B cell (primary cell): ENCODE data around the gene GPRIN2. TPM values are rescaled to one million over a fixed set of nuclear protein-coding genes. Genes with fewer than 3 reads are reported as not detected.

Experiments
- ATAC-seq: fragments of 200-7000 bp; cut with Tn5 transposase; one replicate; pipeline ENCODE4 v1.10.0; 2021; ENCODE audit warnings: low read depth, mild to moderate bottlenecking, moderate number of reproducible peaks, moderate library complexity
- CTCF ChIA-PET: fragments of 350-600 bp; sonication (Branson Sonifier 250); formaldehyde crosslinking; loops from one replicate; lab custom pipeline; 2021; ENCODE audit warnings: antibody characterized with exemption, inconsistent platforms; lab: Charles Lee
- POLR2A ChIA-PET: fragments of 350-600 bp; sonication (Branson Sonifier 250); formaldehyde crosslinking; loops from one replicate; lab custom pipeline; 2021; ENCODE audit warnings: antibody characterized with exemption; lab: Charles Lee
- DNase-seq: peaks from one replicate; pipeline ENCODE4 v3.0.0; 2013
- H2AFZ ChIP-seq: 2 replicates; pipeline ENCODE4 v1.6.1; 2012; ENCODE audit warnings: mild to moderate bottlenecking, low read depth, low read length; ENCODE audit not compliant: insufficient read depth, poor library complexity, severe bottlenecking
- H3K27ac ChIP-seq, 2 donors: 1 replicate in 1 of 2; 2 replicates in 1 of 2; pipeline ENCODE4 v1.5.1; 2012 to 2013; ENCODE audit warnings: low read length in 2 of 2, mild to moderate bottlenecking in 2 of 2, moderate library complexity in 1 of 2
- H3K27me3 ChIP-seq, 4 experiments: fragments of 200-600 bp in 1 of 4; sonication (generic) in 1 of 4; replicated peaks in 1 of 4; 1 replicate in 2 of 4; 2 replicates in 2 of 4; pipeline versions ENCODE4 v1.6.1 to v1.7.0; 2013 to 2016; ENCODE audit warnings: low read length in 3 of 4, mild to moderate bottlenecking in 2 of 4, mixed read lengths in 1 of 4, moderate library complexity in 1 of 4; ENCODE audit not compliant: insufficient read depth in 4 of 4, control insufficient read depth in 3 of 4; ENCODE audit errors: control extremely low read depth in 1 of 4
- H3K36me3 ChIP-seq, 2 experiments: replicated peaks in 1 of 2; 1 replicate in 1 of 2; 2 replicates in 1 of 2; pipeline versions ENCODE4 v1.6.1 to v1.7.1; 2013; ENCODE audit warnings: low read length in 1 of 2; ENCODE audit not compliant: insufficient read depth in 2 of 2, control insufficient read depth in 1 of 2; ENCODE audit errors: control extremely low read depth in 1 of 2, extremely low read depth in 1 of 2
- H3K4me1 ChIP-seq, 2 donors: fragments of 200-600 bp in 1 of 2; sonication (generic) in 1 of 2; 1 replicate in 1 of 2; 2 replicates in 1 of 2; pipeline versions ENCODE4 v1.5.1 to v1.6.1; 2013 to 2017; ENCODE audit warnings: low read length in 2 of 2; ENCODE audit not compliant: control insufficient read depth in 2 of 2, insufficient read depth in 2 of 2
- H3K4me2 ChIP-seq: replicated peaks from 2 replicates; pipeline ENCODE3; 2012; ENCODE audit warnings: mild to moderate bottlenecking, low read depth, low read length; ENCODE audit not compliant: poor library complexity, severe bottlenecking
- H3K4me3 ChIP-seq, 5 experiments: fragments of 200-600 bp in 1 of 5; sonication (generic) in 1 of 5; 1 replicate in 3 of 5; 2 replicates in 2 of 5; pipeline versions ENCODE4 v1.5.1 to v1.7.0; 2011 to 2016; ENCODE audit warnings: low read length in 4 of 5, mild to moderate bottlenecking in 4 of 5, low read depth in 2 of 5, control low read depth in 1 of 5, moderate library complexity in 1 of 5; ENCODE audit not compliant: insufficient read depth in 1 of 5; ENCODE audit errors: control extremely low read depth in 1 of 5, extremely low read depth in 1 of 5
- H3K79me2 ChIP-seq: fragments of 200-600 bp; sonication (generic); one replicate; pipeline ENCODE4 v1.6.0; 2016; ENCODE audit warnings: low read length; ENCODE audit not compliant: control insufficient read depth, insufficient read depth
- H3K9ac ChIP-seq: fragments of 200-600 bp; sonication (generic); 2 replicates; pipeline ENCODE4 v1.6.1; 2017; ENCODE audit warnings: mild to moderate bottlenecking, low read length, moderate library complexity
- H3K9me3 ChIP-seq, 3 donors: one replicate each; pipeline versions ENCODE4 v1.6.1 to v1.7.1; 2013; ENCODE audit warnings: low read length in 2 of 3; ENCODE audit not compliant: control insufficient read depth in 2 of 3, insufficient read depth in 1 of 3; ENCODE audit errors: control extremely low read depth in 1 of 3
- H4K20me1 ChIP-seq: 2 replicates; pipeline ENCODE4 v1.6.0; 2012; ENCODE audit warnings: mild to moderate bottlenecking, low read length; ENCODE audit not compliant: insufficient read depth, control insufficient read depth, poor library complexity, severe bottlenecking
- H3K27ac Mint-ChIP-seq: one replicate; pipeline ENCODE4 v1.8.0; 2021; ENCODE audit warnings: mixed read lengths
- H3K27me3 Mint-ChIP-seq: one replicate; pipeline ENCODE4 v1.8.0; 2021; ENCODE audit warnings: mixed read lengths
- H3K4me1 Mint-ChIP-seq: one replicate; pipeline ENCODE4 v1.8.0; 2021; ENCODE audit warnings: mixed read lengths
- H3K4me3 Mint-ChIP-seq: one replicate; pipeline ENCODE4 v1.8.0; 2021; ENCODE audit warnings: mixed read lengths
- H3K9me3 Mint-ChIP-seq: one replicate; pipeline ENCODE4 v1.8.0; 2022; ENCODE audit warnings: mixed read lengths; ENCODE audit not compliant: insufficient read depth
- EZH2 ChIP-seq: IDR thresholded peaks from 2 replicates; pipeline ENCODE4 v1.6.1; 2012; ENCODE audit warnings: borderline replicate concordance, low read depth, mild to moderate bottlenecking, moderate library complexity, low read length; ENCODE audit not compliant: insufficient read depth, poor library complexity, severe bottlenecking
- WGBS: methylation state at CpG from one replicate; pipeline ENCODE4 v1.1.5; 2013; ENCODE audit warnings: missing lambda C conversion rate; ENCODE audit not compliant: insufficient coverage; 5-methylcytosine and 5-hydroxymethylcytosine counted together
- intact Hi-C: fragments of 100-400 bp; cut with micrococcal nuclease; formaldehyde crosslinking; loops from one replicate; pipeline ENCODE4 v1.10.0; 2022
- polyA plus RNA-seq: library from polyadenylated mRNA; depleted of rRNA; stranded (reverse); fragments of >200 nt; gene quantifications from 2 replicates; pipeline ENCODE4 v1.2.3, GENCODE V29; 2012
- total RNA-seq, 2 donors: library from RNA; stranded (reverse); fragments of 120-200 nt in 1 of 2; gene quantifications; 1 replicate in 1 of 2; 2 replicates in 1 of 2; pipeline versions ENCODE4 v1.2.3 to v1.2.4, GENCODE V29; 2013 to 2022
- TF ChIP-seq, protein P1 (sequence below): fragments of 200-600 bp; IDR thresholded peaks from one replicate; pipeline ENCODE4 v1.8.0; 2022; ENCODE audit warnings: antibody characterized with exemption, mild to moderate bottlenecking

Gene GPRIN2
- total and polyA plus RNA-seq, 2 donors (not counting 1 experiment from before 2014, with no cell fraction given), result not detected

DNA sequence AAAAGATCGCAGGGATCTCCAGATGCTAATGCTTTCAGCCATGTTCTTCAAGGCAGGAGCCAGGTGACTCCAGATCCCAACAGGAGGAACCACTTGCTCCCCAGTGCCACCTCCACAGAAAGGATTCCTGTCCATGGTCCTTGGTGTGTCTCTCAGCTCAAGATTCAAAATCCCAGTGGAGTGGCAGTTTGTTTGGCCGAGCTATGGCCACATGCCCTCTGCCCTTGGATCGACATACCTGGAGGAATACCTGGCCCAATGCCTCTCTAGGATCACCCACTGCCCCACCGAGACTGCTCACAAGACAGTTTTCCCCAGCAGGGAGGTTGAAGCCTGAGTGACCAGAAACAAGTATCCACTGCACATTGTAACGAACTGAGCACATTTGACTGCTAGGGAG, 3.9 kb upstream of the GPRIN2 start:
- no peak overlapping the region for H2AFZ ChIP-seq
- TF ChIP-seq EZH2, result no peak
- TF ChIP-seq, protein P1, sequence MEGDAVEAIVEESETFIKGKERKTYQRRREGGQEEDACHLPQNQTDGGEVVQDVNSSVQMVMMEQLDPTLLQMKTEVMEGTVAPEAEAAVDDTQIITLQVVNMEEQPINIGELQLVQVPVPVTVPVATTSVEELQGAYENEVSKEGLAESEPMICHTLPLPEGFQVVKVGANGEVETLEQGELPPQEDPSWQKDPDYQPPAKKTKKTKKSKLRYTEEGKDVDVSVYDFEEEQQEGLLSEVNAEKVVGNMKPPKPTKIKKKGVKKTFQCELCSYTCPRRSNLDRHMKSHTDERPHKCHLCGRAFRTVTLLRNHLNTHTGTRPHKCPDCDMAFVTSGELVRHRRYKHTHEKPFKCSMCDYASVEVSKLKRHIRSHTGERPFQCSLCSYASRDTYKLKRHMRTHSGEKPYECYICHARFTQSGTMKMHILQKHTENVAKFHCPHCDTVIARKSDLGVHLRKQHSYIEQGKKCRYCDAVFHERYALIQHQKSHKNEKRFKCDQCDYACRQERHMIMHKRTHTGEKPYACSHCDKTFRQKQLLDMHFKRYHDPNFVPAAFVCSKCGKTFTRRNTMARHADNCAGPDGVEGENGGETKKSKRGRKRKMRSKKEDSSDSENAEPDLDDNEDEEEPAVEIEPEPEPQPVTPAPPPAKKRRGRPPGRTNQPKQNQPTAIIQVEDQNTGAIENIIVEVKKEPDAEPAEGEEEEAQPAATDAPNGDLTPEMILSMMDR, result no peak
- DNase-seq, result no peak
- ChIA-PET POLR2A (no interaction called here), CTCF (interaction anchor here (1.1 to 1.7 kb wide), 2 partner anchors 10 to 15 kb away, joined by 4 to 5 read pairs; no protein-coding TSS in a partner anchor)
- H3K4me2 ChIP-seq, result no peak overlapping the region
- Mint-ChIP-seq H3K9me3 (no peaks in the 10 kb centered on the region), H3K27me3 (peaks cover 6% of the 10 kb centered on the region), H3K27ac (no peak overlapping the region), H3K4me1 (peaks cover 18% of the 10 kb centered on the region), H3K4me3 (no peak overlapping the region)
- no peaks in the 10 kb centered on the region for H3K36me3 ChIP-seq
- no peak overlapping the region for H3K27ac ChIP-seq
- peaks cover 0 to 4% (median 0%) of the 10 kb centered on the region in 3 donors for H3K9me3 ChIP-seq
- ATAC-seq, result no peak
- WGBS, result 79% methylated on average over 5 of the region's 5 CpGs
- H3K4me3 ChIP-seq, result no peak overlapping the region
- intact Hi-C loops, result no loop called here
- peaks cover 9 to 12% of the 10 kb centered on the region in 2 donors for H3K4me1 ChIP-seq
- no peaks in the 10 kb centered on the region for H3K79me2 ChIP-seq
- H3K27me3 ChIP-seq, result peaks cover 0 to 30% (median 17%) of the 10 kb centered on the region in 4 experiments
- no peak overlapping the region for H3K9ac ChIP-seq
- no peaks in the 10 kb centered on the region for H4K20me1 ChIP-seq

DNA sequence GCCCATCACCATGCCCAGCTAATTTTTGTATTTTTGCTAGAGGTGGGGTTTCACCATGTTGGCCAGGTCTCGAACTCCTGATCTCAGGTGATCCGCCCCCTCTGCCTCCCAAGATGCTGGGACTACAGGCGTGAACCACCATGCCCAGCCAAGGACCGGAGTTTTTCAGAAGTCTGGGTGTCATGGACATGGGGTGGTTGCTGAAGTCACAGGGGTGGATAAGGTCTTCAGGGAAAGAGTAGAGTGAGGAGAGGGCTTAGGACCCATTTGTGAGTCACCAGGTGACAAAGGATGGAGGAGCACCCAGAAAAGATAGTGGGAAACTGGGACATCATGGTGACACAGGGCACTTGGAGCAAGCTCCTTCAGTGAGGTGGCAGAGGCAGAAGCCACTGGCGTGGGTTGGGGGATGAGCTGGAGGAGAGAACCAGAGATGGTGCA, 2.8 kb upstream of the GPRIN2 start:
- no peaks in the 10 kb centered on the region for H3K9me3 Mint-ChIP-seq
- peaks cover 0 to 38% (median 18%) of the 10 kb centered on the region in 4 experiments for H3K27me3 ChIP-seq
- H3K79me2 ChIP-seq, result no peaks in the 10 kb centered on the region
- no peak for DNase-seq
- CTCF ChIA-PET, result interaction anchor here (1.7 kb wide), 1 partner anchor 9 kb away, joined by 4 read pairs; no protein-coding TSS in a partner anchor
- H3K27ac ChIP-seq, result no peak overlapping the region
- ATAC-seq, result no peak
- H2AFZ ChIP-seq, result no peak overlapping the region
- no peak overlapping the region for H3K9ac ChIP-seq
- H3K4me3 ChIP-seq, result no peak overlapping the region
- POLR2A ChIA-PET, result no interaction called here
- H3K27ac Mint-ChIP-seq, result no peak overlapping the region
- H3K4me2 ChIP-seq, result no peak overlapping the region
- TF ChIP-seq, protein P1, result no peak
- TF ChIP-seq EZH2, result no peak
- H3K9me3 ChIP-seq, result peaks cover 0 to 4% (median 0%) of the 10 kb centered on the region in 3 donors
- H3K4me3 Mint-ChIP-seq, result no peak overlapping the region
- intact Hi-C loops, result no loop called here
- peaks cover 6% of the 10 kb centered on the region for H3K27me3 Mint-ChIP-seq
- WGBS, result 94% methylated on average over 5 of the region's 5 CpGs
- H4K20me1 ChIP-seq, result no peaks in the 10 kb centered on the region
- H3K4me1 Mint-ChIP-seq, result peaks cover 18% of the 10 kb centered on the region
- H3K4me1 ChIP-seq, result peaks cover 9 to 12% of the 10 kb centered on the region in 2 donors
- H3K36me3 ChIP-seq, result no peaks in the 10 kb centered on the region
